ENCODE data around the gene MAPK1.
"Not testable (repeated sequence)": the region's sequence is repeated elsewhere in the genome, so short reads cannot be mapped to it uniquely, and the experiment has no call there.

MAPK1 gene

DNA sequence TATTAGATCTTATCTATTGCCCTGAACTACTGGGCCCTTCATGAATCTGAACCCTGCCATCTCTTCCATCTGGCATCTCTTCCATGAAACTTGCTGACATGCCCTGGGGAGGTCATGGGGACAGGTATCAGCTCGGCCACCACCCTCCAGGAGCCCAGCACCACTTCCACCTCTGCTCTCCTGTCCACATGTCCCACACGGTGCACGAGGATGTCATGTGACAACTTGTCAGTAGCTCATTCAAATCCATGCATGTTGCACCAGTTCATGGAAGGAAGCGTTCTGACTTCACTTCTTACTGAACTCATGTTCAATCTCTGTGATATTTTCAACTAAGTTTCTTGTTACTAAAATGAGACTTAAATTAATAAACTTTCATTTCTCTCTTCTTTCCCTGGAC, 148.4 kb downstream of the MAPK1 start:
- FAIRE-seq (no peak), DNase-seq (ENCODE audit: insufficient read length, low spot score) (no peak)

GRCh38 chr22:21718499-21718898, 148.9 kb downstream of the MAPK1 start:
- TF ChIP-seq POLR2A (IDR thresholded peaks at IDR 0.05; ENCODE audit: low read depth, low read length) = no peak
- FAIRE-seq = no peak

More for the DNA sequence above, 148.4 kb downstream of the MAPK1 start:
- TF ChIP-seq POLR2A (IDR thresholded peaks at IDR 0.05; ENCODE audit: low read depth, low read length) = no peak

GRCh38 chr22:21716395-21717122, 150.9 kb downstream of the MAPK1 start:
- FAIRE-seq = peak; percentile 62
- DNase-seq (ENCODE audit: insufficient read length, low spot score) = not testable (repeated sequence)

More at GRCh38 chr22:21718499-21718898, 148.9 kb downstream of the MAPK1 start:
- no peak for DNase-seq (ENCODE audit: insufficient read length, low spot score)

DNA sequence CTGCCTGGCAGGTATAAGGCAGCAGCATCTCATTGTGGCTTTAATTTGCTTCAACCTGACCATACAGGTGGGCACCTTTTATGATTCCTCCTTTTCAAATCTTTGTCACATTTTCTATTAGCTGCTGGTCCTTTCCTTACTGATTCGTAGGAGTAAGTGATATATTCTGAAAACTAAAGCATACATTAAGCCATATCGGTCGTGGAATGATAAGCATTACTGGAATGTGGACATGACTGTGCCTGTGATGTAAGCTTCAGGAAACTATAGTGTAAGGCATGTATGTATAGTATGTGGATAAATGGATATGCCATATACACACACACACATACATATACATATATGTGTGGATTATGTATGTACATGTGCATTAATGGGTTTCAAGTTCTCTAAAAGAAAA, 152.7 kb downstream of the MAPK1 start:
- no peak for DNase-seq (ENCODE audit: insufficient read length, low spot score)
- no peak for TF ChIP-seq POLR2A (IDR thresholded peaks at IDR 0.05; ENCODE audit: low read depth, low read length)
- no peak for FAIRE-seq

DNA sequence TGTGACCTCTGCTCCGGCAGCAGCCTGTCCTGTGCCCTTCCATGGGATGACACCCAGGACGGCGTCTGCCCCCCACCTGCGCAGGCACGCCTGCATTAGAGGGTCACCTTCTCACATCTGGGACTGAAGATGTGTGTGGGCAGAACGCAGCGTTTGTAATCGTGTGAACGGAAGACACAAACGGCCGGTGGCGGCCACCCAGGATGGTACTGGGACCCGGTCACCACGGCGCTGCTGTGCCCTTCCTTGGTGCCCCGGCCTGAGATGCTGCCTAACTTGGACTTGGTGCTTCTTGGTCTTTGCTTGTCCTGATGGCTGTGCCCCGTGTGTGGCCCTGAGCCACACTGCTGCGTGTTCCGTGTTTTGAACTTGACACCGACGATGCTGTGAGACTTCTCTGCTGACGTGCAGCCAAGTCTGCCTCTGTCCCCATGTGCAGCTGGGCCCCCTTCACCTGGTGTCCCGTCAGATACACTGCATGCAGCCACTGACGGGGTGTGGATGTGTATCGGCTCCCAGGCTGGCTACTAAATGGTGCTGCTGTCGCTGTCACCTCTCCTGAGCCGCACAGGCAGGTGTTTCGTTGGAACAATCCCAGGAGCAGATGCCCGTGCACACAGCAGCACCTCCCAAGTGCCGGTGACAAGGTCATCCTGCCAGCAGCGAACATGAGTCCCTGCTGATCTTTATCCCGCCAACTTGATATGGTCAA, 153.2 kb downstream of the MAPK1 start:
- TF ChIP-seq POLR2A (IDR thresholded peaks at IDR 0.05; ENCODE audit: low read depth, low read length) = no peak
- FAIRE-seq (no peak), DNase-seq (ENCODE audit: insufficient read length, low spot score) (no peak)

- no peak for TF ChIP-seq POLR2A (IDR thresholded peaks at IDR 0.05; ENCODE audit: low read depth, low read length)
- no peak for FAIRE-seq
- no peak for DNase-seq (ENCODE audit: insufficient read length, low spot score)
Observed at GRCh38 chr22:21713428-21714058, 153.9 kb downstream of the MAPK1 start.

DNA sequence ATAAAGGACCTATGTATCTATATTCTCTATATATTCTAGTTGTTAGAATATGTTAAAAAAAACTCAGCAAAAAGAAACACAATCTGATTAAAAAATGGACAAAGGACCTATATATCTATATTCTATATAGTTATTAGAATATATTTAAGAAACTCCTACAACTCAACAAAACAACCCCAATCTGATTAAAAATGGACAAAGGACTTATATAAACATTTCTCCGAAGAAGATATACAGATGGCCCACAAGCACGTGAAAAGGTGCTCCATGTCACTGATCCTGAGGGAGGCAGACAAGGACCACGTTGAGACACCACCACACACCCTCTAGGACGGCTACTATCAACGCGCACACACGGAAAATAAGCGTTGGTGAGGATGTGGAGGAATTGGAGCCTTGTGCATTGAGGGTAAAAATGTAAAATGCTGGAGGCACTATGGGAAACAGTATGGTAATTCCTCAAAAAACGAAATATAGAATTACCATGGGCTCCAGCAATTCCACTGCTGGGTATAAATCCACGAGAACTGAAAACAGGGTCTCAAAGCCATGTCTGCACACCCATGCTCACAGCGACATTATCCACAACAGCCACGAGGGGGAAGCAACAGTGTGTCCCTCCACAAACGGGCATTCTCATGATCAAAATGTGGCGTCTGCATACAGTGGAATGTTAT, 154.6 kb downstream of the MAPK1 start:
- DNase-seq (ENCODE audit: insufficient read length, low spot score) (peak; percentile 62), FAIRE-seq (peak; percentile 65)

DNA sequence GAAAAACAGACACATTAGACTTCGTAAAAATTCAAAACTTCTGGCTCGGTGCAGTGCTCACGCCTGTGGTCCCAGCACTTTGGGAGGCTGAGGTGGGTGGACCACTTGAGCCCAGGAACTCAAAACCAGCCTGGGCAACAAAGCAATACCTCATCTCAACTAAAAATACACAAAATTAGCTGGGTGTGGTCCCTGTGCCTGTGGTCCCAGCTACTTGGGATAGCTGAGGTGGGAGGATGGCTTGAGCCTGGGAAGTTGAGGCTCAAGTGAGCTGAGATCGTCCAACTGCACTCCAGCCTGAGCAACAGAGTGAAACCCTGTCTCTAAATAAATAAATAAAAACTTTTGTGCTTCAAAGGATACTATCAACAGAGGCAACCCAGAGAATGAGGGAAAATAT, 155.6 kb downstream of the MAPK1 start:
- no peak for DNase-seq (ENCODE audit: insufficient read length, low spot score)
- no peak for FAIRE-seq

More for the DNA sequence above, 154.6 kb downstream of the MAPK1 start:
- no peak for TF ChIP-seq POLR2A (IDR thresholded peaks at IDR 0.05; ENCODE audit: low read depth, low read length)

GRCh38 chr22:21710156-21710555, 157.3 kb downstream of the MAPK1 start:
- FAIRE-seq (no peak), DNase-seq (ENCODE audit: insufficient read length, low spot score) (peak; percentile 42)
- no peak for TF ChIP-seq POLR2A (IDR thresholded peaks at IDR 0.05; ENCODE audit: low read depth, low read length)

More for the DNA sequence above, 155.6 kb downstream of the MAPK1 start:
- TF ChIP-seq POLR2A (IDR thresholded peaks at IDR 0.05; ENCODE audit: low read depth, low read length) = no peak

- TF ChIP-seq POLR2A (IDR thresholded peaks at IDR 0.05; ENCODE audit: low read depth, low read length) = no peak
- DNase-seq (ENCODE audit: insufficient read length, low spot score) = no peak
- no peak for FAIRE-seq
Observed at GRCh38 chr22:21709688-21710087, 157.8 kb downstream of the MAPK1 start.

DNA sequence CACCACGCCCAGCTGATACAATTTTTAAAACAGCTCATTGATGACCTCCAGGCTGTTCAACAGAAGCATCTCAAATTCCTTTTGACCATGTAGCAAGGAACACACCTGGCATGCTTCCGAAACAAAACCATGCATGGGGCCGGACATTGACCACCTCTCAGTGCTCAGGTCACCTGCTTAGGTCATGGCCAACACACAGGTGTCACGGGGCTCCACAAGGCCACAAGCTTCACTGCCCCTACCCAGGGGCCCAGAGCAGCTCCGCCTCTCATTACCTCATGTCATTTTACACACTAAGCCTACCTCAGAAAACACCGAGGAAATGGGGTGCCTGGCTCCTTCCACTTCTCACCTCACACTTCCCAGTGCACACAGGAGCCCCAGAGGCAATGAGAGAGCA, 158.5 kb downstream of the MAPK1 start:
- TF ChIP-seq POLR2A (IDR thresholded peaks at IDR 0.05; ENCODE audit: low read depth, low read length) = no peak
- no peak for FAIRE-seq

DNA sequence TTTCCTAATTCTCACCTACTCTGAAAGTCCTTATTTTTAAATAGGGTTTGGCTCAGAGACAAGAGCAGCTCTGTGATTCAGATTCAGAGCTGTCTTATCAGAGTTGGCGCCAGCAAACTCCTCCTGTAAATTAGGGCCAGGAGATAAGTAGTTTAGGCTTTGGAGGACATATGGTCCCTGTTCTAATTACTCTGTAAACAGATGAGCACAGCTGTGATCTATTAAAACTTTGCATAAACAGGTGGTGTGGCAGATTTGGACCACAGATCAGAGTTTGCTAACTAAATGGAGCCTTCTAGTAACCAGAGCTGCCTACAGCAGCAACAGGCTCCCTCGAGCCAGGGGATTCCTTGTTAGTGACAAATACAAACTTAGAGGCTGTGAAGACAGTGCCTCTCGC, 159.8 kb downstream of the MAPK1 start:
- no peak for TF ChIP-seq POLR2A (IDR thresholded peaks at IDR 0.05; ENCODE audit: low read depth, low read length)
- no peak for FAIRE-seq
- DNase-seq (ENCODE audit: insufficient read length, low spot score) = no peak

More for the DNA sequence above, 158.5 kb downstream of the MAPK1 start:
- no peak for DNase-seq (ENCODE audit: insufficient read length, low spot score)

All from H54 (cell line).